ENCODE results near the gene POP7. TPM values are rescaled to one million over a fixed set of nuclear protein-coding genes. Genes with fewer than 3 reads are reported as not detected.

The POP7 gene
- total and polyA plus RNA-seq, 2 of the 4 experiments (the other 2 are of a cell fraction): 14.9 to 38.0 TPM

DNA sequence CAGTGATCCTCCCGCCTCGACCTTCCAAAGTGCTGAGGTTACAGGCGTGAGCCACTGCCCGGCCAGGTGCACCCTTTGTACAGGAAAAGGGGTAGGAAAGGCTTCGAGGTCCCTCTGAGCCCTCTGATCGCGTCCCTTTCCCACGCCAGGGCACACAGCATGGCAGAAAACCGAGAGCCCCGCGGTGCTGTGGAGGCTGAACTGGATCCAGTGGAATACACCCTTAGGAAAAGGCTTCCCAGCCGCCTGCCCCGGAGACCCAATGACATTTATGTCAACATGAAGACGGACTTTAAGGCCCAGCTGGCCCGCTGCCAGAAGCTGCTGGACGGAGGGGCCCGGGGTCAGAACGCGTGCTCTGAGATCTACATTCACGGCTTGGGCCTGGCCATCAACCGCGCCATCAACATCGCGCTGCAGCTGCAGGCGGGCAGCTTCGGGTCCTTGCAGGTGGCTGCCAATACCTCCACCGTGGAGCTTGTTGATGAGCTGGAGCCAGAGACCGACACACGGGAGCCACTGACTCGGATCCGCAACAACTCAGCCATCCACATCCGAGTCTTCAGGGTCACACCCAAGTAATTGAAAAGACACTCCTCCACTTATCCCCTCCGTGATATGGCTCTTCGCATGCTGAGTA is 871 bp downstream of the POP7 start:
- Histone ChIP-seq H2AK5ac (ENCODE audit: low read depth, low read length) (peak overlapping the region; percentile 17), H3K9ac (ENCODE audit: low read depth, low read length) (peak overlapping the region; percentile 89), H4K20me1 (ENCODE audit: insufficient read depth, low read length) (no peaks in the 10 kb centered on the region; the same call in 1 of the 2 replicates), H3K4me3 (ENCODE audit: insufficient read depth, low read depth, low read length) (peak overlapping the region; percentile 85), H2BK15ac (ENCODE audit: low read depth, low read length) (no peak overlapping the region), H3K18ac (ENCODE audit: low read depth, low read length) (no peak overlapping the region), H3K9me1 (ENCODE audit: insufficient read depth, low read length) (no peaks in the 10 kb centered on the region), H3K79me1 (ENCODE audit: low read depth in 1 of 2, low read length in 2 of 2) (peaks cover 13 to 23% of the 10 kb centered on the region in 2 experiments), H2AFZ (replicated peaks; ENCODE audit: low read length, poor library complexity) (peak overlapping the region; percentile 100), H3K56ac (ENCODE audit: extremely low read depth, insufficient read depth, low read length) (no peak overlapping the region), H2AK9ac (replicated peaks; ENCODE audit: low read depth, low read length, poor library complexity) (peak overlapping the region; percentile 89), H2BK20ac (ENCODE audit: low read depth, low read length) (no peak overlapping the region), H3K14ac (replicated peaks; ENCODE audit: low read depth, low read length) (peak overlapping the region; percentile 14; the same call in 1 of the 2 replicates), H2BK120ac (ENCODE audit: low read depth, low read length) (no peak overlapping the region), H3K4ac (ENCODE audit: low read depth, low read length) (peak overlapping the region; percentile 49; the same call in 1 of the 2 replicates), H3K9me3 (ENCODE audit: control insufficient read depth, insufficient read depth, low read length) (no peaks in the 10 kb centered on the region), H3K4me1 (ENCODE audit: control insufficient read depth, insufficient read depth, low read length) (peaks cover 4% of the 10 kb centered on the region; the same call in 1 of the 2 replicates), H2BK5ac (ENCODE audit: low read depth, low read length, poor library complexity, severe bottlenecking) (no peak overlapping the region), H3K36me3 (ENCODE audit: control insufficient read depth, insufficient read depth, low read length) (no peaks in the 10 kb centered on the region), H4K8ac (ENCODE audit: low read depth in 2 of 2, low read length in 2 of 2) (peak overlapping the region; percentile 61 to 71; a peak in 2 of 4 replicates), H3K4me2 (ENCODE audit: low read depth, low read length) (peak overlapping the region; percentile 95), H3K27me3 (ENCODE audit: control insufficient read depth, insufficient read depth, low read length) (no peaks in the 10 kb centered on the region), H3K27ac (ENCODE audit: insufficient read depth, low read length) (peak overlapping the region; percentile 83), H4K91ac (ENCODE audit: insufficient read depth, low read depth, low read length) (no peak overlapping the region), H4K5ac (ENCODE audit: low read depth, low read length) (no peak overlapping the region), H3K23ac (ENCODE audit: low read depth, low read length) (peak overlapping the region; percentile 73; the same call in 1 of the 2 replicates)
- DNase-seq: no peak
- TF ChIP-seq RFX5 (IDR thresholded peaks at IDR 0.05; ENCODE audit: low read depth, low read length): no peak
- TF ChIP-seq POLR2A (IDR thresholded peaks at IDR 0.05; ENCODE audit: low read depth, low read length): no peak
- no peak for TF ChIP-seq RCOR1 (IDR thresholded peaks at IDR 0.05; ENCODE audit: insufficient replicate concordance, low read length)
- TF ChIP-seq FOS (IDR thresholded peaks at IDR 0.05; ENCODE audit: low read depth, low read length): no peak
- TF ChIP-seq BHLHE40 (IDR thresholded peaks at IDR 0.05; ENCODE audit: low read depth, low read length): no peak
- TF ChIP-seq NFE2L2 (IDR thresholded peaks at IDR 0.05; ENCODE audit: low read depth, low read length): no peak
- no peak for TF ChIP-seq CEBPB (IDR thresholded peaks at IDR 0.05; ENCODE audit: low read depth, low read length)
- no peak for TF ChIP-seq USF2 (IDR thresholded peaks at IDR 0.05; ENCODE audit: low read depth, low read length)
- ChIA-PET POLR2A (ENCODE audit: unreplicated experiment) (no interaction called here), CTCF (interaction anchor here (0.9 to 2.4 kb wide), 2 partner anchors 98 to 119 kb away, joined by 4 to 12 read pairs; no protein-coding TSS in a partner anchor)
- intact Hi-C loops (cut with micrococcal nuclease): no loop called here
- 12% methylated on average over 23 of the region's 34 CpGs; no CpG with 5 or more reads in 1 of the 2 experiments for WGBS, 2 experiments (ENCODE audit: extremely low coverage in 2 of 2, insufficient read length in 1 of 2)
- no peak for ATAC-seq (ENCODE audit: low read depth)
- dilution Hi-C loops (cut with HindIII; ENCODE audit: low sequenced_read_pairs, unreplicated experiment): no loop called here
- BruUV-seq (replicated peaks): TSS peak; percentile 73
- in situ Hi-C loops (cut with MboI; ENCODE audit: low sequenced_read_pairs): loop anchor here (5.0 to 25.0 kb wide), 3 partner anchors 118 to 356 kb away; partner anchors contain the start of gene EPHB4

Data from IMR-90 (cell line).